Spleen (tissue), 11 donors: ENCODE measurements around the gene ZNF502. TPM values are rescaled to one million over a fixed set of nuclear protein-coding genes. Genes with fewer than 3 reads are reported as not detected.

Experiments
- DNase-seq: peaks from one replicate; pipeline ENCODE4 v3.0.0-alpha.2; 2020
- H3K27ac ChIP-seq, 8 donors: fragments of 200-600 bp; sonication (generic) in 7 of 8; 1 replicate in 4 of 8; 2 replicates in 4 of 8; pipeline versions ENCODE4 v1.5.0 to v1.8.0; 2016 to 2021; ENCODE audit warnings: inconsistent platforms in 4 of 8, mild to moderate bottlenecking in 4 of 8, moderate library complexity in 1 of 8
- H3K27me3 ChIP-seq, 7 donors: fragments of 200-600 bp; sonication (generic) in 6 of 7; replicated peaks in 1 of 7; 1 replicate in 4 of 7; 2 replicates in 3 of 7; pipeline versions ENCODE4 v1.5.0 to v1.8.0; 2016 to 2021; ENCODE audit warnings: inconsistent platforms in 3 of 7, mild to moderate bottlenecking in 1 of 7
- H3K36me3 ChIP-seq, 6 donors: fragments of 200-600 bp; sonication (generic) in 5 of 6; 1 replicate in 4 of 6; 2 replicates in 2 of 6; pipeline versions ENCODE4 v1.5.0 to v1.8.0; 2016 to 2021; ENCODE audit warnings: inconsistent platforms in 2 of 6
- H3K4me1 ChIP-seq, 6 donors: fragments of 200-600 bp; sonication (generic) in 5 of 6; 1 replicate in 3 of 6; 2 replicates in 3 of 6; pipeline versions ENCODE4 v1.5.0 to v1.8.0; 2016 to 2021; ENCODE audit warnings: inconsistent platforms in 3 of 6
- H3K4me3 ChIP-seq, 8 donors: fragments of 200-600 bp; sonication (generic) in 7 of 8; 1 replicate in 4 of 8; 2 replicates in 4 of 8; pipeline versions ENCODE4 v1.5.0 to v1.8.0; 2016 to 2021; ENCODE audit warnings: inconsistent platforms in 4 of 8, mild to moderate bottlenecking in 4 of 8, moderate library complexity in 2 of 8
- H3K9me3 ChIP-seq, 8 donors: fragments of 200-600 bp; sonication (generic) in 7 of 8; 1 replicate in 4 of 8; 2 replicates in 4 of 8; pipeline versions ENCODE4 v1.5.0 to v1.8.0; 2016 to 2021; ENCODE audit warnings: inconsistent platforms in 4 of 8
- POLR2A ChIP-seq, 3 donors: fragments of 450-650 bp; IDR thresholded peaks; one replicate each; pipeline ENCODE4 v1.5.1; 2017; ENCODE audit warnings: antibody characterized with exemption in 3 of 3, mild to moderate bottlenecking in 1 of 3
- POLR2AphosphoS5 ChIP-seq, 3 donors: sonication (generic); formaldehyde crosslinking; IDR thresholded peaks; one replicate each; pipeline ENCODE4 v1.5.1; 2017; ENCODE audit warnings: antibody characterized with exemption in 3 of 3
- WGBS, 5 donors: extraction: QIAGEN DNeasy Blood & Tissue Kit in 3 of 5; methylation state at CpG; one replicate each; pipeline versions ENCODE4 v1.1.5 to v1.1.7; 2013 to 2018; 5-methylcytosine and 5-hydroxymethylcytosine counted together
- intact Hi-C: fragments of 100-400 bp; cut with DNase I; formaldehyde crosslinking; loops from one replicate; pipeline ENCODE4 v1.15.0; 2023; ENCODE audit warnings: low total_unique reads
- polyA plus RNA-seq, 3 donors: library from polyadenylated mRNA; stranded (reverse); fragments of 200-250 nt; gene quantifications; one replicate each; pipeline ENCODE4 v1.2.1, GENCODE V29; 2013
- total RNA-seq, 7 donors: library from RNA; depleted of rRNA in 3 of 7; stranded (reverse); fragments of >200 nt in 3 of 7; fragmentation: NEBNext Ultra II Directional in 4 of 7; extraction: Animal tissue kit (Norgen Biotek cat#: 25700) in 4 of 7; gene quantifications; one replicate each; pipeline versions ENCODE4 v1.1.0 to v1.2.1, GENCODE V29; 2016 to 2021
- TF ChIP-seq, protein P1 (sequence below), 11 experiments: fragments of 200-600 bp in 7 of 11; fragments of 450-650 bp in 4 of 11; sonication (generic) in 4 of 11; IDR thresholded peaks in 8 of 11; conservative IDR thresholded peaks in 3 of 11; 1 replicate in 7 of 11; 2 replicates in 4 of 11; pipeline versions ENCODE4 v1.4.0 to v1.8.0; 2016 to 2021; ENCODE audit warnings: antibody characterized with exemption in 11 of 11, inconsistent platforms in 4 of 11, mild to moderate bottlenecking in 1 of 11
- donor health status: healthy with polysubstance abuse.
- donor health status: DM: no; HTN: no; CAD: no; lungs with moderate emphysema.
- donor health status: DM: no; HTN: no; CAD: no.
- donor health status: Bipolar disorder and iron deficiency.
- donor health status: healthy.
- donor health status: DM: no; HTN: no; CAD: no.
- donor health status: DM: yes; HTN: yes; CAD: no.

ZNF502 gene
- total and polyA plus RNA-seq, 10 donors = 2.8 to 5.9 (median 4.2) TPM

DNA sequence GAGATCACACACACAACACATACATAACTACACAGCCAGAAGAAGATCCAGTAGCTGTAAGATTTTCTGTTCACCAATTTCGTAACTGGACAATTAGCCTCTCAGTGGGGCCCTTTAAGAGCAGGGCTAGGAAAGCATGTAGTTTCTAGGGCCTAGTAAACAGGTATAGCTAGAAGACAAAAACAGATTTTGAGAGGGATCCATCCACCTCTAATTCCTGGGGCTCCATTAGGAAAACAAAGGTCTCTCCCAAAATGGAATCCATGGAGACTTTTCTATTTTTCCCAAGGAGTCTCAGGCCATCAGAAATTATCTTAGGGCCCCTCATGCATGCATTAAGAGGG, 59.6 kb downstream of the ZNF502 start:
- 94 to 100% (median 98%) methylated on average over 1 of the region's 1 CpG for WGBS, 5 donors
- DNase-seq = no peak

More for the DNA sequence above, 59.6 kb downstream of the ZNF502 start:
- peaks cover 0 to 21% (median 0%) of the 10 kb centered on the region in 6 donors for H3K36me3 ChIP-seq
- TF ChIP-seq POLR2AphosphoS5 (IDR thresholded peaks at IDR 0.05) = no peak
- TF ChIP-seq POLR2A (IDR thresholded peaks at IDR 0.05) = no peak
- TF ChIP-seq, protein P1, sequence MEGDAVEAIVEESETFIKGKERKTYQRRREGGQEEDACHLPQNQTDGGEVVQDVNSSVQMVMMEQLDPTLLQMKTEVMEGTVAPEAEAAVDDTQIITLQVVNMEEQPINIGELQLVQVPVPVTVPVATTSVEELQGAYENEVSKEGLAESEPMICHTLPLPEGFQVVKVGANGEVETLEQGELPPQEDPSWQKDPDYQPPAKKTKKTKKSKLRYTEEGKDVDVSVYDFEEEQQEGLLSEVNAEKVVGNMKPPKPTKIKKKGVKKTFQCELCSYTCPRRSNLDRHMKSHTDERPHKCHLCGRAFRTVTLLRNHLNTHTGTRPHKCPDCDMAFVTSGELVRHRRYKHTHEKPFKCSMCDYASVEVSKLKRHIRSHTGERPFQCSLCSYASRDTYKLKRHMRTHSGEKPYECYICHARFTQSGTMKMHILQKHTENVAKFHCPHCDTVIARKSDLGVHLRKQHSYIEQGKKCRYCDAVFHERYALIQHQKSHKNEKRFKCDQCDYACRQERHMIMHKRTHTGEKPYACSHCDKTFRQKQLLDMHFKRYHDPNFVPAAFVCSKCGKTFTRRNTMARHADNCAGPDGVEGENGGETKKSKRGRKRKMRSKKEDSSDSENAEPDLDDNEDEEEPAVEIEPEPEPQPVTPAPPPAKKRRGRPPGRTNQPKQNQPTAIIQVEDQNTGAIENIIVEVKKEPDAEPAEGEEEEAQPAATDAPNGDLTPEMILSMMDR (IDR thresholded peaks at IDR 0.05 in 8 of 11, conservative IDR thresholded peaks at IDR 0.05 in 3 of 11) = no peak
- H3K9me3 ChIP-seq = peaks cover 14 to 47% (median 32%) of the 10 kb centered on the region in 8 donors
- no peaks in the 10 kb centered on the region for H3K4me1 ChIP-seq
- no peak overlapping the region for H3K27ac ChIP-seq
- H3K4me3 ChIP-seq = no peak overlapping the region
- no peaks in the 10 kb centered on the region for H3K27me3 ChIP-seq
- intact Hi-C loops = no loop called here

Other genes starting within 250 kb of the ZNF502 start
- 10 to 100 TPM; 14.5 to 29.0 (median 21.4) TPM for gene ZNF445, start 235.0 kb upstream of the ZNF502 start, total RNA-seq
- 1 to 10 TPM; 1.2 to 3.4 (median 1.2) TPM for gene ZNF445, start 235.0 kb upstream of the ZNF502 start, polyA plus RNA-seq
- 1 to 10 TPM; 3.9 to 6.0 (median 5.1) TPM for gene ZKSCAN7, start 157.5 kb upstream of the ZNF502 start, total RNA-seq
- 1 to 10 TPM; 1.8 to 2.2 (median 1.9) TPM for gene ZKSCAN7, start 157.5 kb upstream of the ZNF502 start, polyA plus RNA-seq
- gene ZNF660, start 127.7 kb upstream of the ZNF502 start, total RNA-seq = 1 to 10 TPM; 2.7 to 5.4 (median 4.3) TPM
- gene ZNF660, start 127.7 kb upstream of the ZNF502 start, polyA plus RNA-seq = under 1 TPM; 0.61 to 0.80 (median 0.62) TPM
- 10 to 100 TPM; 13.1 to 21.0 (median 17.4) TPM for gene ZNF197, start 87.6 kb upstream of the ZNF502 start, total RNA-seq
- gene ZNF197, start 87.6 kb upstream of the ZNF502 start, polyA plus RNA-seq = 1 to 10 TPM; 4.9 to 6.7 (median 6.1) TPM
- gene ZNF35, start 63.9 kb upstream of the ZNF502 start, total RNA-seq = 10 to 100 TPM in 6 of 7 donors, 1 to 10 TPM in 1; 9.8 to 19.3 (median 14.2) TPM
- 1 to 10 TPM; 2.5 to 4.3 (median 3.5) TPM for gene ZNF35, start 63.9 kb upstream of the ZNF502 start, polyA plus RNA-seq
- gene ZNF501, start 17.0 kb downstream of the ZNF502 start, total RNA-seq = 1 to 10 TPM; 5.0 to 8.5 (median 5.6) TPM
- 1 to 10 TPM; 1.5 to 2.0 (median 1.8) TPM for gene ZNF501, start 17.0 kb downstream of the ZNF502 start, polyA plus RNA-seq
- gene KIAA1143, start 49.0 kb downstream of the ZNF502 start, total RNA-seq = 10 to 100 TPM; 13.5 to 25.6 (median 22.5) TPM
- gene KIAA1143, start 49.0 kb downstream of the ZNF502 start, polyA plus RNA-seq = 10 to 100 TPM in 1 of 3 donors, 1 to 10 TPM in 2; 6.8 to 14.2 (median 8.8) TPM
- gene KIF15, start 49.1 kb downstream of the ZNF502 start, total RNA-seq = 1 to 10 TPM; 1.0 to 5.2 (median 3.2) TPM
- gene KIF15, start 49.1 kb downstream of the ZNF502 start, polyA plus RNA-seq = 1 to 10 TPM in 2 of 3 donors, under 1 TPM in 1; 0.74 to 4.2 (median 1.2) TPM
- 10 to 100 TPM in 6 of 7 donors, 1 to 10 TPM in 1; 9.5 to 15.8 (median 14.3) TPM for gene TMEM42, start 149.3 kb downstream of the ZNF502 start, total RNA-seq
- 10 to 100 TPM; 28.8 to 32.4 (median 30.8) TPM for gene TMEM42, start 149.3 kb downstream of the ZNF502 start, polyA plus RNA-seq
- not detected for gene TGM4, start 161.9 kb downstream of the ZNF502 start, total RNA-seq
- gene TGM4, start 161.9 kb downstream of the ZNF502 start, polyA plus RNA-seq = not detected